Measurements from ENCODE around the gene SHISA4.

SHISA4 gene

DNA sequence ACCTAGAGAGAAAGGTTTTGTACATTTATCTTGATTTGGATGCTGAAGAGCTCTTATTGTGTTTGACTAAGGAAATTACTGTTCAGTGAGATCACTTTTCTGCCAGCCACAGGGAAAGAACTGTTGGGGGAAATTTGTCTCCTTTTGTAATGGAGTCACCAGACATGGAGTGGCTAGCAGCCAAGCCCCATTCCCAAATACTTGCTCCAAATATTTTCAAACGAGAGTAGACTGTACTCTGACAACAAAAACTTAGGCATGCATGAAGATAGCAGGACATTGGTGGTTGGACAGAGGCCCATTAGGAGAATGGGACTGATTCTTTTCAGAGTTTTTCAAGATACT is 38.7 kb upstream of the SHISA4 start:
- no peak for TF ChIP-seq REST (IDR thresholded peaks at IDR 0.05; ENCODE audit: insufficient read depth in 1 of 2, low read depth in 2 of 2, low read length in 2 of 2)
- no peak for TF ChIP-seq FOXP2 (optimal IDR thresholded peaks at IDR 0.05; ENCODE audit: borderline replicate concordance, extremely low read depth, extremely low read length, insufficient read depth)
- no peak for TF ChIP-seq POLR2AphosphoS5 (IDR thresholded peaks at IDR 0.05; ENCODE audit: low read depth, low read length)
- TF ChIP-seq SIN3A (IDR thresholded peaks at IDR 0.05; ENCODE audit: borderline replicate concordance, insufficient read depth, low read length) = no peak
- TF ChIP-seq TAF1 (IDR thresholded peaks at IDR 0.05; ENCODE audit: borderline replicate concordance, insufficient read depth, low read length) = no peak

GRCh38 chr1:201851949-201852348 is 36.7 kb upstream of the SHISA4 start:
- TF ChIP-seq FOXP2 (optimal IDR thresholded peaks at IDR 0.05; ENCODE audit: borderline replicate concordance, extremely low read depth, extremely low read length, insufficient read depth) = no peak
- no peak for TF ChIP-seq SIN3A (IDR thresholded peaks at IDR 0.05; ENCODE audit: borderline replicate concordance, insufficient read depth, low read length)
- no peak for TF ChIP-seq POLR2AphosphoS5 (IDR thresholded peaks at IDR 0.05; ENCODE audit: low read depth, low read length)
- no peak for TF ChIP-seq TAF1 (IDR thresholded peaks at IDR 0.05; ENCODE audit: borderline replicate concordance, insufficient read depth, low read length)
- TF ChIP-seq REST (IDR thresholded peaks at IDR 0.05; ENCODE audit: insufficient read depth in 1 of 2, low read depth in 2 of 2, low read length in 2 of 2) = no peak

- TF ChIP-seq FOXP2 (optimal IDR thresholded peaks at IDR 0.05; ENCODE audit: borderline replicate concordance, extremely low read depth, extremely low read length, insufficient read depth) (no peak), SIN3A (IDR thresholded peaks at IDR 0.05; ENCODE audit: borderline replicate concordance, insufficient read depth, low read length) (no peak), REST (IDR thresholded peaks at IDR 0.05; ENCODE audit: insufficient read depth in 1 of 2, low read depth in 2 of 2, low read length in 2 of 2) (no peak), TAF1 (IDR thresholded peaks at IDR 0.05; ENCODE audit: borderline replicate concordance, insufficient read depth, low read length) (no peak), POLR2AphosphoS5 (IDR thresholded peaks at IDR 0.05; ENCODE audit: low read depth, low read length) (no peak)
Observed at GRCh38 chr1:201859424-201859823, 29.3 kb upstream of the SHISA4 start.

DNA sequence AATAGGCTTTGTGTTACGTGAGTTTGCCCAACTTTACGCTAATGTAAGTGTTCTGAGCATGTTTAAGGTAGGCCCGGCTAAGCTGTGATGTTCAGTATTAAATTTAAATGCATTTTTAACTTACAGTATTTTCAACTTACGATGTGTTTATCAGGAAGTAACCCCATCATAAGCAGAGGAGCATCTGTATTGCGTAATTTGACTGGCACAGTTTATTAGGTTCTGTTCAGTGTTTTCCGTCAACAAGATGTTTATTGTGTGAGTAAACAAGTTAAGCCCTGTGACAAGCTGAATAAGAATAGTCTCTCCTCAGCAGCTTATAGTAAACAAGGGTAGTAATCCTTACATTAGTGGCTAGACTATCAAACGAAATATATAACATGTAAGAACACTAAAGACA is 27.2 kb upstream of the SHISA4 start:
- TF ChIP-seq REST (IDR thresholded peaks at IDR 0.05; ENCODE audit: insufficient read depth in 1 of 2, low read depth in 2 of 2, low read length in 2 of 2) = no peak
- TF ChIP-seq FOXP2 (optimal IDR thresholded peaks at IDR 0.05; ENCODE audit: borderline replicate concordance, extremely low read depth, extremely low read length, insufficient read depth) = no peak
- TF ChIP-seq POLR2AphosphoS5 (IDR thresholded peaks at IDR 0.05; ENCODE audit: low read depth, low read length) = no peak
- no peak for TF ChIP-seq TAF1 (IDR thresholded peaks at IDR 0.05; ENCODE audit: borderline replicate concordance, insufficient read depth, low read length)
- no peak for TF ChIP-seq SIN3A (IDR thresholded peaks at IDR 0.05; ENCODE audit: borderline replicate concordance, insufficient read depth, low read length)

GRCh38 chr1:201870397-201870796 is 18.3 kb upstream of the SHISA4 start:
- TF ChIP-seq TAF1 (IDR thresholded peaks at IDR 0.05; ENCODE audit: borderline replicate concordance, insufficient read depth, low read length) = no peak
- no peak for TF ChIP-seq FOXP2 (optimal IDR thresholded peaks at IDR 0.05; ENCODE audit: borderline replicate concordance, extremely low read depth, extremely low read length, insufficient read depth)
- TF ChIP-seq SIN3A (IDR thresholded peaks at IDR 0.05; ENCODE audit: borderline replicate concordance, insufficient read depth, low read length) = no peak
- no peak for TF ChIP-seq POLR2AphosphoS5 (IDR thresholded peaks at IDR 0.05; ENCODE audit: low read depth, low read length)
- no peak for TF ChIP-seq REST (IDR thresholded peaks at IDR 0.05; ENCODE audit: insufficient read depth in 1 of 2, low read depth in 2 of 2, low read length in 2 of 2)
